Tibial nerve (tissue), 4 donors: ENCODE results near the gene FRYL. TPM values are rescaled to one million over a fixed set of nuclear protein-coding genes. Genes with fewer than 3 reads are reported as not detected.
"Not testable (repeated sequence)": the region's sequence is repeated elsewhere in the genome, so short reads cannot be mapped to it uniquely, and the experiment has no call there.

Source experiments
- DNase-seq, 2 donors: peaks; one replicate each; pipeline ENCODE4 v3.0.0-alpha.2; 2019; ENCODE audit warnings: low spot score in 2 of 2
- H3K27ac ChIP-seq, 4 donors: fragments of 200-600 bp; sonication (generic) in 3 of 4; one replicate each; pipeline ENCODE4 v1.5.1; 2017 to 2019; ENCODE audit warnings: mild to moderate bottlenecking in 1 of 4
- H3K27me3 ChIP-seq, 2 donors: fragments of 200-600 bp; sonication (generic) in 1 of 2; one replicate each; pipeline versions ENCODE4 v1.5.1 to v1.6.0; 2017 to 2019
- H3K36me3 ChIP-seq, 3 donors: fragments of 200-600 bp; sonication (generic); one replicate each; pipeline ENCODE4 v1.5.1; 2018 to 2019
- H3K4me1 ChIP-seq, 4 donors: fragments of 200-600 bp; sonication (generic) in 3 of 4; one replicate each; pipeline ENCODE4 v1.5.1; 2017 to 2019
- H3K4me3 ChIP-seq, 4 donors: fragments of 200-600 bp; sonication (generic) in 3 of 4; one replicate each; pipeline ENCODE4 v1.5.1; 2017 to 2019; ENCODE audit warnings: mild to moderate bottlenecking in 1 of 4, moderate library complexity in 1 of 4
- H3K9me3 ChIP-seq, 4 donors: fragments of 200-600 bp; sonication (generic) in 3 of 4; one replicate each; pipeline ENCODE4 v1.5.1; 2017 to 2019
- EP300 ChIP-seq, 2 donors: sonication (generic); formaldehyde crosslinking; IDR thresholded peaks; one replicate each; pipeline ENCODE4 v1.6.1; 2017; ENCODE audit warnings: antibody characterized with exemption in 2 of 2, mild to moderate bottlenecking in 1 of 2
- POLR2A ChIP-seq, 2 donors: fragments of 450-650 bp; IDR thresholded peaks; one replicate each; pipeline ENCODE4 v1.6.1; 2017; ENCODE audit warnings: antibody characterized with exemption in 2 of 2, mild to moderate bottlenecking in 2 of 2, moderate library complexity in 2 of 2
- WGBS, 2 donors: methylation state at CpG; one replicate each; pipeline ENCODE4 v1.1.5; 2018; 5-methylcytosine and 5-hydroxymethylcytosine counted together
- total RNA-seq, 4 donors: library from RNA; depleted of rRNA; stranded (reverse); fragments of >200 nt; gene quantifications; one replicate each; pipeline ENCODE4 v1.1.0, GENCODE V29; 2016
- TF ChIP-seq, protein P1 (sequence below), 5 experiments: fragments of 200-600 bp in 3 of 5; fragments of 450-650 bp in 2 of 5; sonication (generic) in 3 of 5; IDR thresholded peaks; one replicate each; pipeline ENCODE4 v1.5.1; 2016 to 2019; ENCODE audit warnings: antibody characterized with exemption in 5 of 5, mild to moderate bottlenecking in 3 of 5, moderate library complexity in 2 of 5

FRYL gene
- total RNA-seq, 4 donors from 2014 or later: 88.3 to 122 (median 99.7) TPM

DNA sequence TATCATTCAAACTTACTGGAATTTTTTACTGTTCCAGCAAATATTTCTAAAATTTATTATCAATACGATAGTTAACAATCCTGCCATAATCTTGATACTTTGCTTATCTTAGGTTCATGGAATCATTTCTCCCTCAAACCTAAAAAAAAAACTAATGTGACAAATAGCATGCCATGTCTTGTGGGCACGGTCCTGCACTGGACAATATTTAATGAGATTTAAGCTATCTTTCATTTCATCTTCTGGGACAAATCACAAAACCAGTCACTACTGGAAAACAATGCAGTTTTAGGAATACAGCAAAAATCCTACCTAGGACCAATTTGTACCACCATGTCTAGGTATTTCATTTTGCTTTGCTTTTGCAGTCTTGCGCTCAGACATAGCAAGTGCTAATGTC, 93.7 kb downstream of the FRYL start:
- no peak for TF ChIP-seq EP300 (IDR thresholded peaks at IDR 0.05)
- TF ChIP-seq POLR2A (IDR thresholded peaks at IDR 0.05): no peak
- TF ChIP-seq, protein P1, sequence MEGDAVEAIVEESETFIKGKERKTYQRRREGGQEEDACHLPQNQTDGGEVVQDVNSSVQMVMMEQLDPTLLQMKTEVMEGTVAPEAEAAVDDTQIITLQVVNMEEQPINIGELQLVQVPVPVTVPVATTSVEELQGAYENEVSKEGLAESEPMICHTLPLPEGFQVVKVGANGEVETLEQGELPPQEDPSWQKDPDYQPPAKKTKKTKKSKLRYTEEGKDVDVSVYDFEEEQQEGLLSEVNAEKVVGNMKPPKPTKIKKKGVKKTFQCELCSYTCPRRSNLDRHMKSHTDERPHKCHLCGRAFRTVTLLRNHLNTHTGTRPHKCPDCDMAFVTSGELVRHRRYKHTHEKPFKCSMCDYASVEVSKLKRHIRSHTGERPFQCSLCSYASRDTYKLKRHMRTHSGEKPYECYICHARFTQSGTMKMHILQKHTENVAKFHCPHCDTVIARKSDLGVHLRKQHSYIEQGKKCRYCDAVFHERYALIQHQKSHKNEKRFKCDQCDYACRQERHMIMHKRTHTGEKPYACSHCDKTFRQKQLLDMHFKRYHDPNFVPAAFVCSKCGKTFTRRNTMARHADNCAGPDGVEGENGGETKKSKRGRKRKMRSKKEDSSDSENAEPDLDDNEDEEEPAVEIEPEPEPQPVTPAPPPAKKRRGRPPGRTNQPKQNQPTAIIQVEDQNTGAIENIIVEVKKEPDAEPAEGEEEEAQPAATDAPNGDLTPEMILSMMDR (IDR thresholded peaks at IDR 0.05): no peak
- Histone ChIP-seq H3K9me3 (no peaks in the 10 kb centered on the region), H3K27me3 (no peaks in the 10 kb centered on the region), H3K27ac (no peak overlapping the region), H3K4me1 (peaks cover 0 to 63% (median 4%) of the 10 kb centered on the region in 4 donors), H3K36me3 (no peaks in the 10 kb centered on the region), H3K4me3 (no peak overlapping the region)
- 79 to 81% methylated on average over 3 of the region's 3 CpGs for WGBS, 2 donors
- no peak for DNase-seq

DNA sequence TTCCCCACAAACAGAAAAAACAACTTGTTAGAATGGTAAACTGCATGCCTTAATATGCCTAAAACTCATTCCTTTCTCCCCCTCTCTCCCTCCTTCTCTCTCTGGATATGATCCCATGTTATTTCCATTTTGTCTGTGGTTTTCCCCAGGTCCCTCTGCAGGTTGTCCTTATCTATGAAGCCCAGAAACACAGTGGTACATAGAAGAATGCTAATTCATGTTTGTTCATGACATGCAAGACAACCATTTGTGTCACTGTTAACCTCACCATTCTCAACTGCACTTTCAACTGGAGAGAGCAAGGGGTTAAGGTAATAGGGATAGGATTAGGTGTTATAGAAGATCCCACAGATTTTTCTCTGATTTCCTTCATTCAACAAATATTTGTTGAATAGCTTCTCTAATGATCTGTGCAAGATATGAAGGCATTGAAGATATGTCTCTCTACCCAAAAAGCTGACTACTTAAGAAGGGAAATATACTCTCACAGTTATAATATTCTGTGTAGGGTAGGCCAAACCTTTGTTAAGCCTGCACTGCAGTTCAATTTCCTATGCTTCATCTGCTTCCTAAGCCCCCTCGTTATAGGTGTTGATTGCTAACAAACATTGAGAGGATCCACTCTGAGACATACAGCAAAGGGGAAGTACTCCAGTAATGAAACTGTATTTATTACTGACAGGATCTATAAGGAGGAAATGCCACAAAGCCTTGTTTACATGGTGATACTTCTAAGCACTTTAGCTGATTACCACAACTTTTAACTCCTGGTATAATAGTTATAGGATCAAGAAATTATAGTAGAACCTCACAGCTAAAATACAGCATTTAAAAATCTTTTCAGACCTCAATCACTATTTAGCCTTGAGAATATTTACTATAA, 96.1 kb downstream of the FRYL start:
- Histone ChIP-seq H3K36me3 (no peaks in the 10 kb centered on the region), H3K4me3 (no peak overlapping the region), H3K27me3 (no peaks in the 10 kb centered on the region), H3K4me1 (peaks cover 0 to 44% (median 4%) of the 10 kb centered on the region in 4 donors), H3K27ac (no peak overlapping the region), H3K9me3 (no peaks in the 10 kb centered on the region)
- DNase-seq: no peak
- TF ChIP-seq EP300 (IDR thresholded peaks at IDR 0.05) (no peak), POLR2A (IDR thresholded peaks at IDR 0.05) (no peak)
- TF ChIP-seq, protein P1 (IDR thresholded peaks at IDR 0.05): no peak
- WGBS, 2 donors: 33 to 47% methylated on average over 1 of the region's 1 CpG

DNA sequence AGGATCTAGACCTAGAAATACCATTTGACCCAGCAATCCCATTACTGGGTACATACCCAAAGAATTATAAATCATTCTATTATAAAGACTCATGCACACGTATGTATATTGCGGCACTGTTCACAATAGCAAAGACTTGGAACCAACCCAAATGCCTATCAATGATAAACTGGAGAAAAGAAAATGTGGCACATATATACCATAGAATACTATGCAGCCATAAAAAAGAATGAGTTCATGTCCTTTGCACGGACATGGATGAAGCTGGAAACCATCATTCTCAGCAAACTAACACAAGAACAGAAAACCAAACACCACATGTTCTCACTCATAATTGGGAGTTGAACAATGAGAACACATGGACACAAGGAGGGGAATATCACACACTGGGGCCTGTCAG, 97.2 kb downstream of the FRYL start:
- H3K36me3 ChIP-seq, H3K27me3 ChIP-seq, H3K4me3 ChIP-seq, DNase-seq, H3K27ac ChIP-seq, H3K9me3 ChIP-seq: not testable (repeated sequence)
- H3K4me1 ChIP-seq: peaks cover 0 to 33% (median 4%) of the 10 kb centered on the region in 4 donors
- WGBS, 2 donors: 56 to 77% methylated on average over 3 of the region's 3 CpGs

DNA sequence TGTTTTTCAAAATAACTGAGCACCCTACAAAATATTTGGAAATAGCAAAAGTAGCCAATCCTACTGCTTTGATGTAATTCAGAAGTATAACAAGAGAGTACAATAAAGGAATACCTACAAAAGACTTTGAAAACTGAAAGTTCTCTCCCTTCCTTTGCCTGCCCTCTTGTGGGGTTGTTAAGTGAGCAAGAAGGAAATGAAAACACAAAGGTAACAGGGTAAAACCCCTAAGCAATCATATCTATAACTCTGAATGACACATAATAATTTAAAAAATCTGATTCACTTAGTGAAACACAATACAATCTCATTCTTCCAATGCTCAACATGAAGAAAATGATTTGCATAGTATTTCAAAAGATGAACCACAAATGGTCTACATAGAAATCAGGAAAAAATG, 98.2 kb downstream of the FRYL start:
- Histone ChIP-seq H3K36me3 (no peaks in the 10 kb centered on the region), H3K27me3 (no peaks in the 10 kb centered on the region), H3K4me1 (peaks cover 0 to 23% (median 4%) of the 10 kb centered on the region in 4 donors), H3K9me3 (no peaks in the 10 kb centered on the region), H3K4me3 (no peak overlapping the region), H3K27ac (no peak overlapping the region)
- no peak for DNase-seq
- TF ChIP-seq, protein P1 (IDR thresholded peaks at IDR 0.05): peak in 1 of 5 experiments; percentile 11
- TF ChIP-seq POLR2A (IDR thresholded peaks at IDR 0.05): no peak
- TF ChIP-seq EP300 (IDR thresholded peaks at IDR 0.05): no peak

DNA sequence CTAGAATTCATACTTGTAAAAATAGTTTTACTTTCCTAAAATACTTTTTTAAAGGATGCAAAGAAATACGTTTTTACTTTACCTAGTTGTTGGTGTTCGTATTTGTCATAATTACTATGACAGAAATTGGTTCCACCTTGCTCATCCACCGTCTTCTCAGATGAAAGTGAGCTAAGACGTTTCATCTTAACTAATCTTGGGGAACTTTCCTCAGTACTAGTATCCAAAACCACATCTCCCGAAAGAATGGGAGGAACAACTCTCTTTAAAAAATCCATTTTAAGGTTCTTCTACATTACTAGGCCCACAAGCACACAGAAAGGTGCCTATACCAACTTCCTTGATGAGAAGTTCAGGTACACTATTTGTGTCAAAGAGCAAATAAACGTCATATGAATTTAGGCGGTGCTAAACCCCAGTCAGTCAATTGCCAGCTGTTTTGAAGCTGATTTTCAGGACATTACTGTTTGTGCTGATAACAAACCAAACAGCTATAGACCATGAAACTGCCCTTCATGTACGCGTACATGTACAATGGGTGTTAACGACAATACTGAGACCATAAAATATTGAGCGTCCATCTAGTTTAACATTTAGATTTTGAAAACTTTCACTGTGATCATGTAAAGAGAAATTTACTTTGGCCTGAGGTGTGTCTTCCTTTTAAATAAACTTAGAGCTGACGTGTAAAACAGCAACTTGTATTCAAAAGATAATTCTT, 99.1 kb downstream of the FRYL start:
- WGBS, 2 donors: 86 to 88% methylated on average over 12 of the region's 12 CpGs

More for the DNA sequence above, 99.1 kb downstream of the FRYL start:
- no peaks in the 10 kb centered on the region for H3K27me3 ChIP-seq
- no peaks in the 10 kb centered on the region for H3K36me3 ChIP-seq
- TF ChIP-seq POLR2A (IDR thresholded peaks at IDR 0.05) (no peak), EP300 (IDR thresholded peaks at IDR 0.05) (no peak)
- TF ChIP-seq, protein P1 (IDR thresholded peaks at IDR 0.05): no peak
- H3K27ac ChIP-seq: no peak overlapping the region
- no peak for DNase-seq
- no peak overlapping the region for H3K4me3 ChIP-seq
- peaks cover 0 to 15% (median 4%) of the 10 kb centered on the region in 4 donors for H3K4me1 ChIP-seq
- no peaks in the 10 kb centered on the region for H3K9me3 ChIP-seq
